WTC11 (cell line): ENCODE data around the gene PLD3. TPM values are rescaled to one million over a fixed set of nuclear protein-coding genes. Genes with fewer than 3 reads are reported as not detected.

Experiments
- ATAC-seq: fragments of 200-7000 bp; cut with Tn5 transposase; 2 replicates; pipeline ENCODE4 v1.10.0; 2021; ENCODE audit warnings: mild to moderate bottlenecking, moderate library complexity
- CTCF ChIA-PET: fragments of 300-600 bp; sonication (Branson Sonifier 250); formaldehyde crosslinking; loops from one replicate; lab custom pipeline; 2021; ENCODE audit warnings: antibody characterized with exemption; lab: Charles Lee
- POLR2A ChIA-PET: fragments of 350-600 bp; sonication (Branson Sonifier 250); formaldehyde crosslinking; loops from one replicate; lab custom pipeline; 2021; ENCODE audit warnings: antibody characterized with exemption; lab: Charles Lee
- DNase-seq: peaks from one replicate; pipeline ENCODE4 v3.0.0; 2021; ENCODE audit warnings: low spot score
- H3K27ac Mint-ChIP-seq: 2 replicates; pipeline ENCODE4 v1.8.0; 2021; ENCODE audit warnings: mixed read lengths
- H3K27me3 Mint-ChIP-seq: 2 replicates; pipeline ENCODE4 v1.8.0; 2021; ENCODE audit warnings: low read depth, mild to moderate bottlenecking, moderate library complexity, mixed read lengths
- H3K36me3 Mint-ChIP-seq: 2 replicates; pipeline ENCODE4 v1.8.0; 2021; ENCODE audit warnings: mixed read lengths
- H3K4me1 Mint-ChIP-seq: 2 replicates; pipeline ENCODE4 v1.8.0; 2022; ENCODE audit warnings: mixed read lengths
- H3K4me3 Mint-ChIP-seq: 2 replicates; pipeline ENCODE4 v1.8.0; 2021; ENCODE audit warnings: mild to moderate bottlenecking, moderate library complexity, mixed read lengths
- H3K9me3 Mint-ChIP-seq: 2 replicates; pipeline ENCODE4 v1.8.0; 2021; ENCODE audit warnings: mixed read lengths
- ELF4 ChIP-seq: sonication (generic); formaldehyde crosslinking; IDR thresholded peaks from 2 replicates; pipeline ENCODE4 v1.8.1; 2022; ENCODE audit warnings: low read depth, mild to moderate bottlenecking, moderate library complexity, missing genetic modification reagents
- EMX1 ChIP-seq: fragments of 250-450 bp; sonication (Bioruptor Pico); IDR thresholded peaks from 2 replicates; pipeline ENCODE4 v1.8.0; 2021; ENCODE audit warnings: mild to moderate bottlenecking
- ERG ChIP-seq: fragments of 250-450 bp; sonication (Bioruptor Pico); IDR thresholded peaks from 2 replicates; pipeline ENCODE4 v1.8.0; 2021; ENCODE audit warnings: mild to moderate bottlenecking
- FOXP1 ChIP-seq: sonication (generic); formaldehyde crosslinking; IDR thresholded peaks from 2 replicates; pipeline ENCODE4 v1.8.0; 2022; ENCODE audit warnings: missing genetic modification reagents, mild to moderate bottlenecking, moderate library complexity, borderline replicate concordance
- GABPB1 ChIP-seq: sonication (generic); formaldehyde crosslinking; IDR thresholded peaks from 2 replicates; pipeline ENCODE4 v1.8.1; 2023; ENCODE audit warnings: mild to moderate bottlenecking, missing genetic modification reagents
- HMGA2 ChIP-seq: fragments of 250-450 bp; sonication (Bioruptor Pico); IDR thresholded peaks from 2 replicates; pipeline ENCODE4 v1.4.0; 2021; ENCODE audit warnings: mild to moderate bottlenecking, moderate library complexity
- JUN ChIP-seq: sonication (generic); formaldehyde crosslinking; IDR thresholded peaks from 2 replicates; pipeline ENCODE4 v1.8.0; 2023; ENCODE audit warnings: mild to moderate bottlenecking, missing genetic modification reagents
- MXD4 ChIP-seq: fragments of 250-450 bp; sonication (Bioruptor Pico); IDR thresholded peaks from 2 replicates; pipeline ENCODE4 v1.8.0; 2021; ENCODE audit warnings: mild to moderate bottlenecking, moderate library complexity, borderline replicate concordance
- MYBL2 ChIP-seq: sonication (generic); formaldehyde crosslinking; IDR thresholded peaks from 2 replicates; pipeline ENCODE4 v1.8.1; 2023; ENCODE audit warnings: mild to moderate bottlenecking, moderate library complexity, missing genetic modification reagents
- SOX15 ChIP-seq: fragments of 250-450 bp; sonication (Bioruptor Pico); IDR thresholded peaks from 2 replicates; pipeline ENCODE4 v1.9.0; 2021; ENCODE audit warnings: mild to moderate bottlenecking
- ZBTB21 ChIP-seq: sonication (generic); formaldehyde crosslinking; IDR thresholded peaks from 2 replicates; pipeline ENCODE4 v1.8.1; 2023; ENCODE audit warnings: mild to moderate bottlenecking, missing genetic modification reagents, borderline replicate concordance
- ZNF425 ChIP-seq: fragments of 250-450 bp; sonication (Bioruptor Pico); conservative IDR thresholded peaks from 2 replicates; pipeline ENCODE4 v1.9.0; 2021; ENCODE audit warnings: mild to moderate bottlenecking
- ZNF532 ChIP-seq: fragments of 250-450 bp; sonication (Bioruptor Pico); IDR thresholded peaks from 2 replicates; pipeline ENCODE4 v1.9.0; 2021; ENCODE audit warnings: mild to moderate bottlenecking, borderline replicate concordance
- ZNF671 ChIP-seq: fragments of 250-450 bp; sonication (Bioruptor Pico); IDR thresholded peaks from 2 replicates; pipeline ENCODE4 v1.8.0; 2021; ENCODE audit warnings: mild to moderate bottlenecking
- total RNA-seq: library from RNA; stranded (reverse); gene quantifications from 3 replicates; pipeline ENCODE4 v1.2.3, GENCODE V29; 2021
- TF ChIP-seq, protein P1 (sequence below): fragments of 200-600 bp; IDR thresholded peaks from 2 replicates; pipeline ENCODE4 v1.8.0; 2022; ENCODE audit warnings: antibody characterized with exemption

Gene PLD3
- total RNA-seq, 1 experiment from 2014 or later: 190 TPM

DNA sequence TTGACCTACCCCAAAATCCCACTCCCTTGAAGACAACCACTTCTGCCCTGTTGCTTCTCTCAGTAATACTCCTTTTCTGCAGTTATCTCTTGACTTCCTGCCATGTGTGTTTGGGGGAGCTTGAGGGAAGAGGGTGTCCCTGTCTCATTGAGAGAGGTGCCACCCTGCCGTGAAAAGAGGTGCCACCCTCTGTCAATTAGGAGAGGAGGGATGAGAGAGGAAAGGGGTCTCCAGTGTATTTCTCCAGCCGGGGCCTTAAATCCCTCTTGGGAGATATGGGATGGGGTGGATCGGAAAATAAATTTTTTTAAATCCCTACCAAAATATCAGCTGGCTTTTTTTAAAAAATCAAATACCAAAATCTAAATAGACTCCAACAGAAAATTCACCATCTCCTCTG is 16.5 kb downstream of the PLD3 start:
- no peak for TF ChIP-seq MXD4 (CRISPR knock-in tag)
- no peak for TF ChIP-seq ZBTB21 (CRISPR knock-in tag)
- no peak for TF ChIP-seq SOX15 (CRISPR knock-in tag)
- no peak for TF ChIP-seq ERG
- no peak for TF ChIP-seq HMGA2 (CRISPR knock-in tag)
- TF ChIP-seq ZNF532 (CRISPR knock-in tag): no peak
- TF ChIP-seq ZNF425 (CRISPR knock-in tag): no peak
- TF ChIP-seq, protein P1, sequence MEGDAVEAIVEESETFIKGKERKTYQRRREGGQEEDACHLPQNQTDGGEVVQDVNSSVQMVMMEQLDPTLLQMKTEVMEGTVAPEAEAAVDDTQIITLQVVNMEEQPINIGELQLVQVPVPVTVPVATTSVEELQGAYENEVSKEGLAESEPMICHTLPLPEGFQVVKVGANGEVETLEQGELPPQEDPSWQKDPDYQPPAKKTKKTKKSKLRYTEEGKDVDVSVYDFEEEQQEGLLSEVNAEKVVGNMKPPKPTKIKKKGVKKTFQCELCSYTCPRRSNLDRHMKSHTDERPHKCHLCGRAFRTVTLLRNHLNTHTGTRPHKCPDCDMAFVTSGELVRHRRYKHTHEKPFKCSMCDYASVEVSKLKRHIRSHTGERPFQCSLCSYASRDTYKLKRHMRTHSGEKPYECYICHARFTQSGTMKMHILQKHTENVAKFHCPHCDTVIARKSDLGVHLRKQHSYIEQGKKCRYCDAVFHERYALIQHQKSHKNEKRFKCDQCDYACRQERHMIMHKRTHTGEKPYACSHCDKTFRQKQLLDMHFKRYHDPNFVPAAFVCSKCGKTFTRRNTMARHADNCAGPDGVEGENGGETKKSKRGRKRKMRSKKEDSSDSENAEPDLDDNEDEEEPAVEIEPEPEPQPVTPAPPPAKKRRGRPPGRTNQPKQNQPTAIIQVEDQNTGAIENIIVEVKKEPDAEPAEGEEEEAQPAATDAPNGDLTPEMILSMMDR: no peak
- no peak for TF ChIP-seq JUN (CRISPR knock-in tag)
- no peak for TF ChIP-seq EMX1 (CRISPR knock-in tag)
- TF ChIP-seq FOXP1 (CRISPR knock-in tag): no peak
- TF ChIP-seq ELF4 (CRISPR knock-in tag): no peak
- no peak for TF ChIP-seq GABPB1 (CRISPR knock-in tag)
- TF ChIP-seq MYBL2 (CRISPR knock-in tag): no peak
- no peak for TF ChIP-seq ZNF671 (CRISPR knock-in tag)
- TF ChIP-seq, all 79 proteins: peak for 0
- Mint-ChIP-seq H3K27me3 (peaks cover 5% of the 10 kb centered on the region; the same call in 1 of the 2 replicates), H3K27ac (no peak overlapping the region), H3K36me3 (peaks cover 4% of the 10 kb centered on the region), H3K9me3 (no peaks in the 10 kb centered on the region), H3K4me3 (peak overlapping the region; percentile 65), H3K4me1 (peaks cover 12% of the 10 kb centered on the region)
- CTCF ChIA-PET: interaction anchor here (0.9 to 4.1 kb wide), 9 partner anchors 10 to 99 kb away, joined by 3 to 28 read pairs (median 7); partner anchors contain the start of genes C19orf47 and PLD3
- ATAC-seq (no peak), DNase-seq (no peak)
- POLR2A ChIA-PET: interaction anchor here (0.7 to 1.2 kb wide), 6 partner anchors 24 to 78 kb away, joined by 3 to 4 read pairs (median 3); partner anchors contain the start of gene PRX
